SK-N-SH (cell line): Measurements from ENCODE around the gene RTF2.

Experiments used
- CHD2 ChIP-seq: fragments of 150-350 bp; IDR thresholded peaks from 2 replicates; pipeline ENCODE4 v1.6.1; 2018; ENCODE audit warnings: low read length; ENCODE audit not compliant: partially characterized antibody
- EP300 ChIP-seq, 2 experiments: IDR thresholded peaks; 2 replicates each; pipeline versions ENCODE4 v1.4.0 to v1.6.1; 2012; ENCODE audit warnings: borderline replicate concordance in 1 of 2, low read depth in 1 of 2, low read length in 1 of 2
- EZH2phosphoT487 ChIP-seq: fragments of 200-600 bp; sonication (generic); IDR thresholded peaks from 2 replicates; pipeline ENCODE4 v1.6.1; 2017; ENCODE audit warnings: low read depth, mixed run types, mild to moderate bottlenecking, antibody characterized with exemption, moderate library complexity, borderline replicate concordance
- GATA2 ChIP-seq: sonication (generic); formaldehyde crosslinking; IDR thresholded peaks from 2 replicates; pipeline ENCODE4 v1.5.0; 2020; ENCODE audit warnings: mild to moderate bottlenecking, missing genetic modification reagents
- MAX ChIP-seq: IDR thresholded peaks from 2 replicates; pipeline ENCODE4 v1.4.0; 2012; ENCODE audit warnings: low read depth
- POLR2AphosphoS5 ChIP-seq: IDR thresholded peaks from 2 replicates; pipeline ENCODE4 v1.6.1; 2012; ENCODE audit warnings: low read depth, low read length
- RAD21 ChIP-seq: IDR thresholded peaks from 2 replicates; pipeline ENCODE4 v1.6.1; 2012; ENCODE audit warnings: mild to moderate bottlenecking, low read length
- RFX5 ChIP-seq: IDR thresholded peaks from 2 replicates; pipeline ENCODE4 v1.6.1; 2012; ENCODE audit warnings: mild to moderate bottlenecking, improper control_type of control experiment, low read length
- SIN3A ChIP-seq: IDR thresholded peaks from 2 replicates; pipeline ENCODE4 v1.6.1; 2012; ENCODE audit warnings: low read depth, mild to moderate bottlenecking, low read length, moderate library complexity, borderline replicate concordance
- SMC3 ChIP-seq: IDR thresholded peaks from 2 replicates; pipeline ENCODE4 v1.6.1; 2012; ENCODE audit warnings: low read depth, low read length, improper control_type of control experiment
- TAF1 ChIP-seq: IDR thresholded peaks from 2 replicates; pipeline ENCODE4 v1.6.1; 2012; ENCODE audit warnings: low read depth, mild to moderate bottlenecking, low read length, moderate library complexity, borderline replicate concordance
- TCF12 ChIP-seq: IDR thresholded peaks from 2 replicates; pipeline ENCODE4 v1.4.0; 2012
- YY1 ChIP-seq: IDR thresholded peaks from 2 replicates; pipeline ENCODE4 v1.4.0; 2012; ENCODE audit warnings: low read depth, mild to moderate bottlenecking
- TF ChIP-seq, protein P1 (sequence below): fragments of 200-600 bp; sonication (generic); IDR thresholded peaks from 2 replicates; pipeline ENCODE4 v1.6.1; 2017; ENCODE audit warnings: antibody characterized with exemption, mild to moderate bottlenecking, moderate library complexity

GRCh38 chr20:56453352-56453751 is 15.1 kb upstream of the RTF2 start:
- TF ChIP-seq SMC3, result no peak
- TF ChIP-seq, protein P1, sequence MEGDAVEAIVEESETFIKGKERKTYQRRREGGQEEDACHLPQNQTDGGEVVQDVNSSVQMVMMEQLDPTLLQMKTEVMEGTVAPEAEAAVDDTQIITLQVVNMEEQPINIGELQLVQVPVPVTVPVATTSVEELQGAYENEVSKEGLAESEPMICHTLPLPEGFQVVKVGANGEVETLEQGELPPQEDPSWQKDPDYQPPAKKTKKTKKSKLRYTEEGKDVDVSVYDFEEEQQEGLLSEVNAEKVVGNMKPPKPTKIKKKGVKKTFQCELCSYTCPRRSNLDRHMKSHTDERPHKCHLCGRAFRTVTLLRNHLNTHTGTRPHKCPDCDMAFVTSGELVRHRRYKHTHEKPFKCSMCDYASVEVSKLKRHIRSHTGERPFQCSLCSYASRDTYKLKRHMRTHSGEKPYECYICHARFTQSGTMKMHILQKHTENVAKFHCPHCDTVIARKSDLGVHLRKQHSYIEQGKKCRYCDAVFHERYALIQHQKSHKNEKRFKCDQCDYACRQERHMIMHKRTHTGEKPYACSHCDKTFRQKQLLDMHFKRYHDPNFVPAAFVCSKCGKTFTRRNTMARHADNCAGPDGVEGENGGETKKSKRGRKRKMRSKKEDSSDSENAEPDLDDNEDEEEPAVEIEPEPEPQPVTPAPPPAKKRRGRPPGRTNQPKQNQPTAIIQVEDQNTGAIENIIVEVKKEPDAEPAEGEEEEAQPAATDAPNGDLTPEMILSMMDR, result no peak
- TF ChIP-seq RAD21, result no peak
- TF ChIP-seq POLR2AphosphoS5, result no peak
- no peak for TF ChIP-seq EP300 (IDR thresholded peaks at IDR 0.05; ENCODE audit: borderline replicate concordance in 1 of 2, low read depth in 1 of 2, low read length in 1 of 2)
- TF ChIP-seq MAX, result no peak
- no peak for TF ChIP-seq SIN3A
- no peak for TF ChIP-seq TAF1
- TF ChIP-seq TCF12, result no peak
- TF ChIP-seq EZH2phosphoT487, result no peak
- TF ChIP-seq CHD2, result no peak
- no peak for TF ChIP-seq YY1
- TF ChIP-seq RFX5, result no peak
- no peak for TF ChIP-seq GATA2 (CRISPR knock-in tag)
